A549 (cell line): Measurements from ENCODE around the gene PPL.

Experiments
- CTCF ChIP-seq: fragments of >200 bp; sonication (Bioruptor Twin); formaldehyde crosslinking; IDR thresholded peaks from 3 replicates; pipeline ENCODE4 v1.5.1; 2016
- MAZ ChIP-seq: fragments of 150-350 bp; IDR thresholded peaks from 2 replicates; pipeline ENCODE4 v1.6.1; 2014; ENCODE audit warnings: antibody characterized with exemption, low read depth, low read length, borderline replicate concordance
- RCOR1 ChIP-seq: fragments of 150-350 bp; IDR thresholded peaks from 2 replicates; pipeline ENCODE4 v1.6.1; 2014; ENCODE audit warnings: antibody characterized with exemption, low read length, low read depth

GRCh38 chr16:4980691-4981090, 43.7 kb upstream of the PPL start:
- TF ChIP-seq RCOR1 (no peak), MAZ (no peak), CTCF (no peak)
